Skeletal muscle satellite cell (primary cell): Measurements from ENCODE around the gene NHSL2.
"Not testable (repeated sequence)": the region's sequence is repeated elsewhere in the genome, so short reads cannot be mapped to it uniquely, and the experiment has no call there.

Source experiments
- H3K27me3 ChIP-seq: 2 replicates; pipeline ENCODE4 v1.7.0; 2013; ENCODE audit warnings: low read length; ENCODE audit not compliant: control insufficient read depth, insufficient read depth
- H3K36me3 ChIP-seq: 2 replicates; pipeline ENCODE4 v1.7.0; 2013; ENCODE audit warnings: mild to moderate bottlenecking, control low read depth, low read length; ENCODE audit not compliant: insufficient read depth
- H3K4me1 ChIP-seq: 2 replicates; pipeline ENCODE4 v1.7.0; 2013; ENCODE audit warnings: low read length; ENCODE audit not compliant: control insufficient read depth, insufficient read depth
- H3K4me2 ChIP-seq: 2 replicates; pipeline ENCODE4 v1.7.0; 2013; ENCODE audit warnings: mild to moderate bottlenecking, low read length
- H3K4me3 ChIP-seq: 2 replicates; pipeline ENCODE4 v1.7.0; 2013; ENCODE audit warnings: low read length
- H3K9ac ChIP-seq: 2 replicates; pipeline ENCODE4 v1.7.0; 2013; ENCODE audit warnings: mild to moderate bottlenecking, low read depth, low read length, moderate library complexity
- H3K9me3 ChIP-seq: replicated peaks from 2 replicates; pipeline ENCODE4 v1.7.0; 2013; ENCODE audit warnings: mild to moderate bottlenecking, control low read depth, low read length

NHSL2 gene

GRCh38 chrX:72046447-72046846 is 135.8 kb downstream of the NHSL2 start:
- no peaks in the 10 kb centered on the region for H3K36me3 ChIP-seq
- peaks cover 3% of the 10 kb centered on the region for H3K4me1 ChIP-seq
- no peak overlapping the region for H3K4me3 ChIP-seq
- H3K9ac ChIP-seq: no peak overlapping the region
- H3K4me2 ChIP-seq: no peak overlapping the region
- no peaks in the 10 kb centered on the region for H3K9me3 ChIP-seq
- peaks cover 62% of the 10 kb centered on the region for H3K27me3 ChIP-seq

GRCh38 chrX:72048510-72049455 is 138.1 kb downstream of the NHSL2 start:
- peaks cover 73% of the 10 kb centered on the region for H3K27me3 ChIP-seq
- H3K9ac ChIP-seq: no peak overlapping the region
- no peaks in the 10 kb centered on the region for H3K4me1 ChIP-seq
- no peak overlapping the region for H3K4me2 ChIP-seq
- H3K9me3 ChIP-seq: no peaks in the 10 kb centered on the region
- H3K4me3 ChIP-seq: no peak overlapping the region
- H3K36me3 ChIP-seq: no peaks in the 10 kb centered on the region

- Histone ChIP-seq H3K4me1 (no peaks in the 10 kb centered on the region), H3K27me3 (peaks cover 77% of the 10 kb centered on the region), H3K4me3 (no peak overlapping the region), H3K4me2 (no peak overlapping the region), H3K36me3 (no peaks in the 10 kb centered on the region), H3K9ac (no peak overlapping the region), H3K9me3 (no peaks in the 10 kb centered on the region)
Measured at GRCh38 chrX:72050011-72050410, 139.4 kb downstream of the NHSL2 start.

GRCh38 chrX:72051589-72051988 is 140.9 kb downstream of the NHSL2 start:
- Histone ChIP-seq H3K4me2 (no peak overlapping the region), H3K4me1 (no peaks in the 10 kb centered on the region), H3K9me3 (no peaks in the 10 kb centered on the region), H3K9ac (no peak overlapping the region), H3K4me3 (no peak overlapping the region), H3K36me3 (no peaks in the 10 kb centered on the region), H3K27me3 (peaks cover 76% of the 10 kb centered on the region)

- H3K9ac ChIP-seq: no peak overlapping the region
- H3K9me3 ChIP-seq: no peaks in the 10 kb centered on the region
- H3K4me3 ChIP-seq: no peak overlapping the region
- no peaks in the 10 kb centered on the region for H3K4me1 ChIP-seq
- H3K36me3 ChIP-seq: no peaks in the 10 kb centered on the region
- H3K4me2 ChIP-seq: no peak overlapping the region
- H3K27me3 ChIP-seq: peaks cover 78% of the 10 kb centered on the region
Measured at GRCh38 chrX:72052415-72053090, 141.9 kb downstream of the NHSL2 start.

- H3K27me3 ChIP-seq: peaks cover 79% of the 10 kb centered on the region
- no peaks in the 10 kb centered on the region for H3K9me3 ChIP-seq
- no peak overlapping the region for H3K9ac ChIP-seq
- H3K36me3 ChIP-seq: no peaks in the 10 kb centered on the region
- H3K4me3 ChIP-seq: no peak overlapping the region
- no peak overlapping the region for H3K4me2 ChIP-seq
- no peaks in the 10 kb centered on the region for H3K4me1 ChIP-seq
Measured at GRCh38 chrX:72053508-72053907, 142.9 kb downstream of the NHSL2 start.

- no peaks in the 10 kb centered on the region for H3K36me3 ChIP-seq
- H3K4me1 ChIP-seq: no peaks in the 10 kb centered on the region
- no peaks in the 10 kb centered on the region for H3K9me3 ChIP-seq
- H3K4me2 ChIP-seq: no peak overlapping the region
- peaks cover 82% of the 10 kb centered on the region for H3K27me3 ChIP-seq
- no peak overlapping the region for H3K4me3 ChIP-seq
- H3K9ac ChIP-seq: no peak overlapping the region
Measured at GRCh38 chrX:72054779-72055489, 144.3 kb downstream of the NHSL2 start.

- no peak overlapping the region for H3K9ac ChIP-seq
- H3K4me1 ChIP-seq: no peaks in the 10 kb centered on the region
- H3K36me3 ChIP-seq: no peaks in the 10 kb centered on the region
- peaks cover 84% of the 10 kb centered on the region for H3K27me3 ChIP-seq
- no peaks in the 10 kb centered on the region for H3K9me3 ChIP-seq
- H3K4me2 ChIP-seq: no peak overlapping the region
- no peak overlapping the region for H3K4me3 ChIP-seq
Measured at GRCh38 chrX:72057331-72057730, 146.7 kb downstream of the NHSL2 start.

GRCh38 chrX:72057849-72058248 is 147.2 kb downstream of the NHSL2 start:
- H3K4me3 ChIP-seq: no peak overlapping the region
- H3K36me3 ChIP-seq: no peaks in the 10 kb centered on the region
- H3K27me3 ChIP-seq: peaks cover 81% of the 10 kb centered on the region
- no peaks in the 10 kb centered on the region for H3K4me1 ChIP-seq
- no peaks in the 10 kb centered on the region for H3K9me3 ChIP-seq
- no peak overlapping the region for H3K9ac ChIP-seq
- H3K4me2 ChIP-seq: no peak overlapping the region

- H3K27me3 ChIP-seq: peaks cover 76% of the 10 kb centered on the region
- H3K4me1 ChIP-seq, H3K36me3 ChIP-seq, H3K9ac ChIP-seq, H3K9me3 ChIP-seq, H3K4me3 ChIP-seq, H3K4me2 ChIP-seq: not testable (repeated sequence)
Measured at GRCh38 chrX:72058346-72058745, 147.7 kb downstream of the NHSL2 start.

- Histone ChIP-seq H3K36me3 (no peaks in the 10 kb centered on the region), H3K4me3 (no peak overlapping the region), H3K4me2 (no peak overlapping the region), H3K4me1 (no peaks in the 10 kb centered on the region), H3K9ac (no peak overlapping the region), H3K27me3 (peaks cover 67% of the 10 kb centered on the region), H3K9me3 (no peaks in the 10 kb centered on the region)
Measured at GRCh38 chrX:72060196-72060920, 149.7 kb downstream of the NHSL2 start.
